ENCODE data around the gene CAPN2.

The CAPN2 gene

DNA sequence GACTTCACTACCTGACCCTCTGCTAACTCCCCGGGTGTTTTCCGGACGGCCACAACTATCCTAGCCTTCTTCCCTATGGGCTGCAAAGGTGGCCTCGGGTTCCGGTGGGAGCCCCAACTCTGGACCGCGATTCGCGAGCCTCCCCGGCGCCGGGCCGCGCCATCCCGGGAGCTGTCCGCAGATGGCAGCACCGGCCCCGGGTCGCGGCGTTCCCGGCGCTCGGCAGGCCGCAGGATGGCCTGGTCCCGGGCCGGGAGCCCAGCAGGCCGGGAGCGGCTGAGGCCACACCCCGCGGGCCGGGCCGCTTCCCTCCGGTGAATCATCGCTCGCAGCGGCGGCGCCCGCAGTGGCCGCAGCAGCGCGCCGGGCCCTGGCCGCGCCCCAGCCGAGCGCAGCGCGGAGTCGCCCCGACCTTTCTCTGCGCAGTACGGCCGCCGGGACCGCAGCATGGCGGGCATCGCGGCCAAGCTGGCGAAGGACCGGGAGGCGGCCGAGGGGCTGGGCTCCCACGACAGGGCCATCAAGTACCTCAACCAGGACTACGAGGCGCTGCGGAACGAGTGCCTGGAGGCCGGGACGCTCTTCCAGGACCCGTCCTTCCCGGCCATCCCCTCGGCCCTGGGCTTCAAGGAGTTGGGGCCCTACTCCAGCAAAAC, at the start of gene CAPN2:
Gene CAPN2 (plus strand): TSS at position 346 of the 656 bp plus-strand sequence. CDS start 102 bp downstream, at position 448.
- DNase-seq, result peak; percentile 61

DNA sequence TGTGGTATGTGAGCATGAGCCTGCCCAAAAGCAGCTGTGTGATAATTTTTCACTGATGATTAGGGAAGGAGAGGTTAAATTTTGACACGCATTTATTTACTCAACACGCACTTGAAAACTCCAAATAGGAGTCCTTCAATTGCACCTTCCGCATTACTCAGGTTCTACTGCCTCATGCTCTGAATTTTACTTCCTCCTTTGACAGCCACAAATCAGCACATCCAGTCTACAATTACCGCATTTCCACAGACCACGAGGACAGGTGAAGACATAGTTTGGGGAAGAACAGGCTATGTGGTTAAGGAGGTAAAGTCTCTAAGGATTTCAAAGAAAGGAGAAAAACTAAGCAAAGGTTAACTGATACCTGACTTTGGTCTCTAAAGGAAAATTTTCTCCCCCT, 49.4 kb upstream of the CAPN2 start:
- no peak for DNase-seq

- no peak for DNase-seq
These were observed 48.2 kb upstream of the CAPN2 start for GRCh38 chr1:223664106-223664505.

DNA sequence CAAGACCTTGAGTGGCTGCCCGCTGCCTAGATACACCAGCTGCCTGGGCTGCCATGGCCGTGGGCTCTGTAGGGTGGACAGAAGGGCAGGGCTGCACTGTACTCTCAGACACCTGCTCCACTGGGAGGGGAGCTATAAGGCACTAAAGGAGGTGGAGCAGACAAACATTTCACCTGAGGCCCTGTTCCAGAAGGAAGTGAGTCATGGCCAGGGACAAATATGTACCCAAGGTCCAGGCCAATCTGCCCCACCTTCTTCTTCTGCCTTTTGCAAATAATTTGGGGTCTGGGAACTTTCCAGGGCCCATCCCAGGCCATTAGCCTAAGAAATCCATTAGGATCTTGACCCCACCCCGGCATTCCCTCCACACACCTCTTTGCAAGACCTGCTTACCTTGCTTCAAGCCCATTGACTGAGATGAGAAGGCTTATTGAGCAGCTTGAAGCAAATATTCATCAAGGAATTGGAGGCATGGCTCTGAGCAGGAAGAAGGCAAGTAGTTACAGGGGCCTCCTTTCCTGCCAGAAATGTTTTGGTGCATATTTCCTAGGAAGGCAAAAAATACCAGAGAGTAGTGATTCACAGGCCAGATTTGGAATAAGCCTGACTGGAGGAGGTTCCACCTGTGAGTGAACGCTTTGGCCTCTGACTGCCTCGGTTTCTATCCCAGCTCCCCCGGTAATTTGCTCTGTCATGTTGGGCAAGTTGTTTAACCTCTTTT, 46.6 kb upstream of the CAPN2 start, which contains the start of gene CAPN8:
Gene CAPN8 (minus strand): TSS at position 110 of the 721 bp plus-strand sequence. CDS start 55 bp downstream, at position 55.
- DNase-seq, result no peak

- DNase-seq, result no peak
These were observed 44.7 kb upstream of the CAPN2 start for GRCh38 chr1:223667484-223668182.

DNA sequence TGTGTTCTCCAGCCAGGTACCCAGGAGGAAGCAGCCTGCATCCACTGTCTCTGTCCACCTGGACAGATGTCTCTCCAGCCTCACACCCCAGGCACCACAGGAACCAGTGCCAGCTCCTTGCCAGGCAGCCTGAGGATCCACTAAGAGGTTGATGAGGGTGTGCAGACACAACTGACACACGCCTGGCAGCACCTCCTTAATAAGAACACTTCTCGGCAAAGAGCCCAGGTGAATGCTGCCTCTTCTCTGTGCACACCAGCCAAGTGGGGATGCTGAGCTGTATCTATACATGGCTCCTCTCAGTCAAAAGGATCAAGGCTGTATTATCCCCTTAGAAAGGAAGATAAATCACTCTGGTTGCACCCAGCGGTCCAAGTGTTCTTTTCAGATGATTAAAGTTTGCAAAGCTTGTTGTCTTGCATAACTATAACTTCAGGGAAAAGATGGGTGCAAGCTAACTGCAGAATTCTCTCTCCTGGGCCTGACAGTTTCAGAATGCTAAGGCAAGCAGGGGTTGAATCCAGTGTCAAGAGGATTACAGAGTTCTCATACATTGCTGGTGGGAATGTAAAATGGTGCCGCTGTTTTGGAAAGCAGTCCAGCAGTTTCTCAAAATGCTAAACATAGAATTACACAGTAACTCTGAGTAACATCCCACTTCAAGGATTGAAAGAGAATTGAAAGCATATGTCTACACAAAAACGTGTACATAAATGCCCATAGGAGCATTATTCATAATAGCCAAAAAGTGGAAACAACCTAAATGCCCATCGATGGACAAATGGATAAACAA, 43.1 kb upstream of the CAPN2 start:
- DNase-seq, result no peak

- DNase-seq, result no peak
These were observed 41.7 kb upstream of the CAPN2 start for GRCh38 chr1:223670458-223671159.

DNA sequence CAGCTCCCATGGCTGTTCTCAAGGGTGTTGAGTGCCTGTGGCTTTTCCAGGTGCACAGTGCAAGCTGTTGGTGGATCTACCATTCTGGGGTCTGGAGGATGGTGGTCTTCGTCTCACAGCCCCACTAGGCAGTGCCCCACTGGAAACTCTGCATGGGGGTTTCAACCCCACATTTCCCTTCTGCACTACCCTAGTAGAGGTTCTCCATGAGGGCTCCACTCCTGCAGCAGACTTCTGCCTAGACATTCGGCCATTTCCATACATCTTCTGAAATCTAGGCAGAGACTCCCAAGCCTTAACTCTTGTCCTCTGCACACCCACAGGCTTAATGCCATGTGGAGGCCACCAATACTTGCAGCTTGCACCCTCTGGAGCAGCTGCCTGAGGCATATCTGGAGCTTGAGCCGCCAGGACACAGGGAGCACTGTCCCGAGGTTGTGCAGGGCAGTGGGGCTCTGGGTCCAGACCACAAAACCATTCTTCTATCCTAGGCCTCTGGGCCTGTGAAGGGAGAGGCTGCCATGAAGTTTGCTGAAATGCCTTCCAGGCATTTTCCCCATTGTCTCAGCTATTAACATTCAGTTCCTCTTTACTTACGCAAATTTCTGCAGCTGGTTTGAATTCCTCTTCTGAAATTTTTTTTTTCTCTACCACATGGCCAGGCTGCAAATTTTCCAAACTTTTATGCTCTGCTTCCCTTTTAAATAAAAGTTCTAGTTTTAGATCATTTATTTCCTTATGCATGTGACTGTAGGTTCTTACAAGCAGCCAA, 38.0 kb upstream of the CAPN2 start:
- no peak for DNase-seq

DNA sequence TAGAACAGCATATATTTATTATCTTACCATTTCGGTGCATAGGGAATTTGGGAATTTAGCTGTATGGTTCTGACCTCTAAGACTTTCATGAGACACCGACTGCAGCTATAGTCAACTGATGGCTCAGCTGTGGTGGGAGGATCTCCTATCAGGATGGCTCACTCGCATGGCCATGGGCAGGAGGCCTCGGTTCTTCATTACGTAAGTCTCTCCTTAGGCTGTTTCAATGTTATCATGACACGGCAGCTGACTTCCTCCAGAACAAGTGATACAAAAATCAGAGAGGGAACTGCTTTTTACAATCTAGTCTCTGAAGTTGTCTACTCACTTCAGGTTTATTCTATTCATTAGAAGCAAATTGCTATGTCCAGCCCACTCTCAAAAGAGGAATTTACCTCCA, 33.5 kb upstream of the CAPN2 start:
- no peak for DNase-seq

DNA sequence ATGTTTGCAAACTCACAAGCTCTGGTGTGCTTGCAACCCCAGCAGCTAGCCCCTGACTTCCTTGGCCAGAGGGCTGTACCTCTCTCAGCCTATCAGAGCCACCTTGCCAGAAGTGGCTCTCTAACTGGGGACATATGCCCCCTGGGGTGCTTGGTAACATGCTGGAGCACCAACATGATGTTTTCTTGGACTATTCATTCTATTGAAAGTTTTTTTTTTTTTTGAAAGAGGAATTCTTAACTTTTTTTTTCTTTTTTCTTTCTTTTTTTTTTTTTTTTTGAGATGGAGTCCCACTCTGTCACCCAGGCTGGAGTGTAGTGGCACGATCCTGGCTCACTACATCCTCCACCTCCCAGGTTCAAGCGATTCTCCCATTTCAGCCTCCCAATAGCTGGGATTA, 32.2 kb upstream of the CAPN2 start:
- DNase-seq, result no peak

- no peak for DNase-seq
These were observed 29.8 kb upstream of the CAPN2 start for GRCh38 chr1:223682502-223682901.

- DNase-seq, result no peak
These were observed 28.5 kb upstream of the CAPN2 start for GRCh38 chr1:223683586-223684487.

GRCh38 chr1:223684488-223684792, 27.9 kb upstream of the CAPN2 start:
- DNase-seq, result no peak

GRCh38 chr1:223691121-223691520, 21.2 kb upstream of the CAPN2 start:
- no peak for DNase-seq

DNA sequence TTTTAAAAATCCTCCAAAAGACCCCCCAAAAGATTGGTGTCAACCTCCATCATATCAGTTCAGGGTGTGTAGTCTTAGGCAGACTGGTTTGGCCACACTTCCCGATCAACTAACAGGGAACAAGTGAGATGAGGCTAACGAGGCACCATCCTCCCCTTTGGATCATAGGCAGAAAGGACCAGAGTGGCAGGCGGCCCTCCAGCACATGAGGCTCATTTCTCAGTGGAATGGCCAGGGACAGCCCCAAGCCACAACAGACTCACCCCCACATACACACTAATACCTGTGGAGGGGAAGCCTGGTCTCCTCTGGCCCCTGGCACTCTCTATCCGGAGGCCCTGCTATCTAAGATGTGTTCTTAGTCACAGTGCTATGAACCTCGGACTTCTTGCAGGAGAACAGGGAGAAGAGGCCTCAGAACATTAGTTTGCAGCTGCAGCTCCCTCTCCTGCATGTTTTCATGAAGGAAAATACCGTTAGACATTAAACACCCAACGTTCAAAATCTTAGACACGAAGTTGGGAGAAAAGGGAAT, 17.3 kb upstream of the CAPN2 start:
- no peak for DNase-seq

DNA sequence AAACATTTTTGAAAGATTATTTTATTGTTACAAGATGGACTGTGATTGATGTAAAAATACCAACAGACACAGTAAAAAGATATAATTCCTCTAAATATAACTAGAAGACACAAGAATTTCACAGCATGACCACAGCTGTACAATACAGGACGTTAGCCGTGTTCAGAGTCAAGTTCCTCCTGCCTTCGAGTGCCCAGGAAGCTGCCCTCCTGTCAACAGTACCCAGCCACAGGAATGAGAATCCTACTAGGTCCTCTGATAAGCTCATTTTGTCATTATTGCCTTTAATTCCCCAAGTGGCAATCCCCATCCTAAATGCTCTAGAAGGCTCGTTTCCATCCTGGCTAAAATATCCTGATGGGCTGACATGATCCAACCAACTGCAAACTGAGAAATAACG, 16.4 kb upstream of the CAPN2 start:
- no peak for DNase-seq

DNA sequence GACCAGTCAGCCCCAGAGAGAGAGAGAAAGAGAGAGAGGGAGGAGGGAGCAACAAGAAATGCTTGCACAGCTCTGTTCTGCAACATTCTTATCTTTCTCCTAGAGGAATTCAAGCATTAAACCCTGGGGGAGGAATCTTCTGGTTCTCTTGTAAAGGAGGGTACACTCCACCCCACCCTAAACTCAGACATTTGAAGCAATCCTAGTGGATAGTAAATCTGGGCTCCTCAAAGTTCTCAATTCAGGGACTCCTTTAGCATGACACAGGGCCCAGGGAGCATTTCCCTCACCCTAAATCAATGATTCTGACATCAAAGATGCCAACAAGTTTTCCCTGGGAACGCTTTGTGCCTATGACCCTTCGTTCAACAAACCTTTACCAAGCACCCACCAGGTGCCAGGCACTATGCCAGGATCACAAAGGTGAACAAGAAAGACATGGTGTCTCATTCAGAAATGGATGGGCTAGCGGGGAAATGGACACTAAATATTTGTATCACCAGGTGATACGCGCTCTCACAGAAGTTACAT, 11.9 kb upstream of the CAPN2 start:
- DNase-seq, result no peak

DNA sequence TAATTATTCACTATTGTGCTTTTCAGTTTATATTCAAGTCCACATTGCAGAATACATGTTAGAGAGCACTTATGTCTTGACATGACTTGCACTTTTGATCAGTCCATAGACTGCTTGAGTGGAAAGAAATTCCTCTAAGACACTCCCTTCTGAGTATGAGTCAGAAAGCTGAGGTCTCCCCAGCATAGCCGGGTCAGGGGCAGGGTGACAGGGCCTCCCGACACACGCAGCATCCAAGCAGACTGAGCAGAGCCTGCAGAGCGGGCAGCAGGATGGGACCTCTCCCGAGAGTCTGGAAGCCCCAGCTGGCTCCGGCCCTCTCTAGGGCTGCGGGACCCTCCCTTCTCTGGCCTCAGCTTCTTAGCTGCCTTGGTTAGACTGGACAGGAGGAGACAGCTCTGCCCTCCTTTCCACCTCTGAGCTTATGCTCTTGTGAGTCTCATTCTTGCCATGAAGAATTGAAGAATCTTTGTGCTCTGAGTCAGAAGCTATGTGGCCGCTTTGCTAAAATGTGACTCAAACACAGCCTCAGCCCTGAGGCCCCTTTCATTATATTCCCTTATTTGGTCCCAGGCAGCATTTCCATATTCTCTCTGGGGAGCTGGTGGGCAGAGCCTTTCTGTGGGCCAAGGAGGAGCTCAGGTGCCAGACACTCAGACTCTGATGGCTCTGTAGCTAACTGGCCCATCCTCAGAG, 11.2 kb upstream of the CAPN2 start:
- DNase-seq, result peak; percentile 29

Data from GDM1 (cell line).